HUES64 (cell line): Measurements from ENCODE around the gene LDB1. TPM values are rescaled to one million over a fixed set of nuclear protein-coding genes. Genes with fewer than 3 reads are reported as not detected.
A peak's percentile ranks its signal among the peaks of the same experiment; 100 is the strongest.

Experiments
- H3K27ac ChIP-seq: 2 replicates; pipeline ENCODE4 v1.7.0; 2013; ENCODE audit warnings: low read depth, low read length, inconsistent platforms
- H3K27me3 ChIP-seq: 2 replicates; pipeline ENCODE4 v1.6.1; 2013; ENCODE audit warnings: mild to moderate bottlenecking, low read length; ENCODE audit not compliant: insufficient read depth
- H3K36me3 ChIP-seq: 2 replicates; pipeline ENCODE4 v1.6.1; 2013; ENCODE audit warnings: mild to moderate bottlenecking, low read length; ENCODE audit not compliant: insufficient read depth
- H3K4me1 ChIP-seq: 2 replicates; pipeline ENCODE4 v1.6.1; 2013; ENCODE audit warnings: mild to moderate bottlenecking, low read length, moderate library complexity; ENCODE audit not compliant: insufficient read depth
- H3K4me3 ChIP-seq: 2 replicates; pipeline ENCODE4 v1.5.1; 2013; ENCODE audit warnings: mild to moderate bottlenecking, low read length, moderate library complexity
- H3K9ac ChIP-seq: 2 replicates; pipeline ENCODE4 v1.6.1; 2013; ENCODE audit warnings: mild to moderate bottlenecking, low read depth, low read length
- H3K9me3 ChIP-seq: 2 replicates; pipeline ENCODE4 v1.6.1; 2013; ENCODE audit warnings: low read depth, low read length; ENCODE audit not compliant: insufficient read depth
- WGBS: fragments of 150-250, 120-280 bp; methylation state at CpG from one replicate; pipeline ENCODE4 v1.1.7; 2013; ENCODE audit warnings: missing lambda C conversion rate; 5-methylcytosine and 5-hydroxymethylcytosine counted together
- polyA plus RNA-seq, 2 experiments: library from polyadenylated mRNA; stranded (reverse); fragments of 50-300 nt; gene quantifications; one replicate each; pipeline ENCODE4 v1.2.3, GENCODE V29; 2013

LDB1 gene, protein sequence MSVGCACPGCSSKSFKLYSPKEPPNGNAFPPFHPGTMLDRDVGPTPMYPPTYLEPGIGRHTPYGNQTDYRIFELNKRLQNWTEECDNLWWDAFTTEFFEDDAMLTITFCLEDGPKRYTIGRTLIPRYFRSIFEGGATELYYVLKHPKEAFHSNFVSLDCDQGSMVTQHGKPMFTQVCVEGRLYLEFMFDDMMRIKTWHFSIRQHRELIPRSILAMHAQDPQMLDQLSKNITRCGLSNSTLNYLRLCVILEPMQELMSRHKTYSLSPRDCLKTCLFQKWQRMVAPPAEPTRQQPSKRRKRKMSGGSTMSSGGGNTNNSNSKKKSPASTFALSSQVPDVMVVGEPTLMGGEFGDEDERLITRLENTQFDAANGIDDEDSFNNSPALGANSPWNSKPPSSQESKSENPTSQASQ
- 63.6 TPM for polyA plus RNA-seq (2013, experiment 1 of 2)
- polyA plus RNA-seq (2013, experiment 2 of 2): 69.2 TPM

DNA sequence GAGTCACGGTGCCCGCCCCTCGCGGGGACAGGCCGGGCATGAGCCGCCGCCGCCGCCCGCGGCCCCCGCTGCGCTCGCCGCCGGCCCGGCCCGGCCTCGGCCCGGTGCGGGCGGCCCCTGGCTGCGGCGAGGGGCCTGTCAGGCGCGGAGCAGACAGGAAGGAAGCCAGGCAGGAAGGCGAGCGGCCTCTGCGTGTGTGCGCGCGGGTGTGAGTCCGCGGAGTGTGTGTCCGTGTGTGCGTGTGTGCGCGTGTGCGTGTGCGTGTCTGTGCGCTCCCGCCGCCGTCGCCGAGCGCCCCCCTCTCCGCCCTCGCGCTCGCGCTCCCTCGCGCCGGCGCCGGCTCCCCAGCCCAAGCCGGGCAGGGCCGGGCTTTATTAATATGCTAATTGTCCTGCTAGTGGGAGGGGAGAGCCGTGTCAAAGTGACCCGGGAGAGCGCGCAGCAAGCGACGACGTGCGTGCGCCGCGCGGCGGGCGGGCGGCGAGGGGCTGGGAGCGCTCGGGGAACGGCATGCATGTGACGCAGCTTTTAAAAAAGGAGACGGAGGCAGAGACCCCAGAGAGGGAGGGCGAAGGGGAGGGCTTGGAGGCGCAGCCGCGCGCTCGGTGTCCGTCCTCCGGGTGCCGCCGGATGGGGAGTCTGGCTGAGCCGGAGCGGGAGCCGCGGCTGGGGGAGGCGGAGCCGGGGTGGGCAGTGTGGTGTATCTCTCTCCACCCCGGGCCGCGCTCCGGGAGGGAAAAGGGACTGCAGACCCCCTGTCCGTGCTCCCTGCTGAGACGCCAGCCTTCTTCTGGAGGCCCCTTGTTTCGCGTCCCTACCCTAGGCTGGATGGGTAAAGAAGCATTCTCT, at the start of gene LDB1:
Gene LDB1 (minus strand): TSS at position 227 of the 849 bp plus-strand sequence. CDS start 258 bp downstream, outside the sequence.
- H3K36me3 ChIP-seq: no peaks in the 10 kb centered on the region
- H3K9me3 ChIP-seq: no peaks in the 10 kb centered on the region
- peaks cover 51% of the 10 kb centered on the region for H3K4me1 ChIP-seq
- H3K27me3 ChIP-seq: no peaks in the 10 kb centered on the region
- WGBS: 1% methylated on average over 104 of the region's 104 CpGs
- peak within 1 kb of the TSS; percentile 96 for H3K27ac ChIP-seq
- peak within 1 kb of the TSS; percentile 80 for H3K9ac ChIP-seq
- peak within 1 kb of the TSS; percentile 84 for H3K4me3 ChIP-seq

DNA sequence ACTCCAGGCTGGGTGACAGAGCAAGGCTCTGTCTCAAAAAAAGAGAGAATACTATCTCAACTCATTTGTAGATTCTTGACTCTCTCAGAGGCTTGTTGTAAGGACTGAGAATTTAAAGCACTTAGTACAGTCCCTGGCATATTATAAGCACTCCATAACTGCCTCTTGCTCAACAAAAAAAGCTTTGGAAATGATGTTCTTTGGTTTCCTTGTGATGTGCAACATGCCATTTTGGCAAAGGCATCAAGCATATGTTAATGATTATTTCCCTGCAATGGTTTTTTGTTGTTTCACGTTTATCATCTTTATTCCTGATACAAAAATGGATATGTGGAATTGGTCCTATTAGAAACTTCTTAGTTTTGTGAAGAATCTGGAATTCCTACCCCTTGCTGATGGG, 47.7 kb upstream of the LDB1 start:
- H3K27me3 ChIP-seq: no peaks in the 10 kb centered on the region
- H3K9ac ChIP-seq: no peak overlapping the region
- peaks cover 14% of the 10 kb centered on the region for H3K36me3 ChIP-seq
- H3K9me3 ChIP-seq: no peaks in the 10 kb centered on the region
- H3K4me3 ChIP-seq: no peak overlapping the region
- H3K27ac ChIP-seq: no peak overlapping the region
- H3K4me1 ChIP-seq: no peaks in the 10 kb centered on the region
- 100% methylated on average over 1 of the region's 1 CpG for WGBS

DNA sequence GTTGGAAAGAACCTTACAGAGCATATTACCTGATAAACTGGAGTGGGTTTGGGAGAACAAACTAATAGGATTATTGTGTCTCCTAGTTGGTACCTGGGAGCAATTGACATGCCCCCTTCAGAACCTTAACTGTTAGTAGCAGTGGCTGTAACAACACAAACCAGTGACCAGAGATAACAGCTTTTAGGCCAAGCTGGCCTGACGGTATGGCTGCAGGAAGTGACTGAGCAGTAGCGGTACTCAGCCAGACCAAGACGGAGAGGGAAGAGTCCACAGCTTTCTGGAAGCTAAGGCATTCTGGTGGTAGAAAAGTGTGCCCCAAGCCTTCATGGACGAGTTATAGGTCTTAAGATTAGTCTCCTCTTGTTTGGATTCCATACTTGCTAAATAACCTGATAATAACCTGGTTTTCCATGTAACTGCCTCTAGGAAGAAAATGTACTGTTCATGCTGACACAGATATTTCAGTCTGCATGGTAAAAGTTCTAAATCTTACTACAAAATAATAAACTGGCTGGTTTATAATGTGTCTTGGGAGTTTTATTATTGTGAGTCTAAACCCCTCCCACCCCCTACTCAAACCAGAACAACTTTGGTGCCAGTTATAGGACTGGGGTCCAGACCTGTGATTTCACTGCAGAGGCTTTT, 43.3 kb upstream of the LDB1 start:
- Histone ChIP-seq H3K27me3 (no peaks in the 10 kb centered on the region), H3K36me3 (peaks cover 58% of the 10 kb centered on the region), H3K4me3 (no peak overlapping the region)

DNA sequence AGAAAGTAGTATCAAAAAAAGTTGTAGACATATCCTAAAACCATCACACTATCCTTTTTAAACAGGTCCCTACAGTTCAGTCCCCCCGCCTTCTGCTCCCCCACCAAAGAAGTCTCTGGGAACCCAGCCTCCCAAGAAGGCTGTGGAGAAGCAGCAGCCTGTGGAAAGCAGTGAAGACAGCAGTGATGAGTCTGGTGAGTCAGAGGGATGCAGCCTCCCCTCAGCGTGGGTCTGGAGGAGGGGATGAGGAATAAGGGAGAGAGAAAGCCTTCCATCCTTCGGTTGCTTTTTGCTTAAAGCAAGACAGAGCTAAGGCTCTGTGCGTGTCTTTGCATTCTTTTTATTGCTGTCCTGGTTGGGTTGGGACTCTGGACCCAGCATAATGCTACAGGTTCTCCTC, 39.7 kb upstream of the LDB1 start:
- WGBS: 97% methylated on average over 4 of the region's 4 CpGs
- Histone ChIP-seq H3K4me3 (no peak overlapping the region), H3K9ac (no peak overlapping the region), H3K4me1 (no peaks in the 10 kb centered on the region), H3K36me3 (peaks cover 93% of the 10 kb centered on the region), H3K9me3 (no peaks in the 10 kb centered on the region), H3K27me3 (no peaks in the 10 kb centered on the region), H3K27ac (no peak overlapping the region)

More for the DNA sequence above, 43.3 kb upstream of the LDB1 start:
- Histone ChIP-seq H3K4me1 (no peaks in the 10 kb centered on the region), H3K9me3 (no peaks in the 10 kb centered on the region), H3K9ac (no peak overlapping the region; the same call in 1 of the 2 replicates), H3K27ac (peak overlapping the region; percentile 72; the same call in 1 of the 2 replicates)
- WGBS: 85% methylated on average over 4 of the region's 4 CpGs

DNA sequence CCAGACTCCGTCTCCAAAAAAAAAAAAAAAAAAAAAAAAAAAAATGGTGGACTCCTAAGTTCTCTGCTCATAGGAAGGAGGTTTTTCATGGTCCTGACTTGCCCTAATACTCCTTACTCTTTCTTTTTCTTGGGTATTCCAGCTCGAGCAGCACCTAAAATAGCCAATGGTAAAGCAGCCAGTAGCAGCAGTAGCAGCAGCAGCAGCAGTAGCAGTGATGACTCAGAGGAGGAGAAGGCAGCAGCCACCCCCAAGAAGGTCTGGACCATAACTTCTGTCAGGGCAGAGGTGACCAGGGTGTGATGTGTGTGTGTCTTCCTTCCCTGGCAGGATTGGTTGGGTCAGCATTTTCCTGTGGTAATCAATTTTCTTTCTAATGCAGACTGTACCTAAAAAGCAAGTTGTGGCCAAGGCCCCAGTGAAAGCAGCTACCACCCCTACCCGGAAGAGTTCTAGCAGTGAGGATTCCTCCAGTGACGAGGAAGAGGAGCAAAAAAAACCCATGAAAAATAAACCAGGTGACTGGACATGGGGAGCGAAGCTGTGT, 39.0 kb upstream of the LDB1 start:
- WGBS: 95% methylated on average over 5 of the region's 5 CpGs
- peaks cover 98% of the 10 kb centered on the region for H3K36me3 ChIP-seq
- H3K9me3 ChIP-seq: no peaks in the 10 kb centered on the region
- no peaks in the 10 kb centered on the region for H3K4me1 ChIP-seq
- H3K27ac ChIP-seq: no peak overlapping the region
- no peaks in the 10 kb centered on the region for H3K27me3 ChIP-seq
- H3K9ac ChIP-seq: no peak overlapping the region
- H3K4me3 ChIP-seq: no peak overlapping the region

DNA sequence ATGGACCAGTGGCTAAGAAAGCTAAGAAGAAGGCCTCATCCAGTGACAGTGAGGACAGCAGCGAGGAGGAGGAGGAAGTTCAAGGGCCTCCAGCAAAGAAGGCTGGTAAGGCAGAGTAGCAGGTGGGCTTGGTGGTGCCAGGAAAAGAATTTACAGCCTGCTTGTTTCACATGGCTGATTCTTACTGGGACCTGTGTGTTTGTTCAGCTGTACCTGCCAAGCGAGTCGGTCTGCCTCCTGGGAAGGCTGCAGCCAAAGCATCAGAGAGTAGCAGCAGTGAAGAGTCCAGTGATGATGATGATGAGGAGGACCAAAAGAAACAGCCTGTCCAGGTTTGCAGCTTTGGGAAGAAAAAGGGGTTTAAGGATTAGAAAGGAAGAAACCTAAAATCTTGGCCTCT, 37.1 kb upstream of the LDB1 start:
- 97% methylated on average over 3 of the region's 3 CpGs for WGBS
- Histone ChIP-seq H3K4me3 (no peak overlapping the region), H3K4me1 (no peaks in the 10 kb centered on the region), H3K36me3 (peaks cover 80% of the 10 kb centered on the region), H3K27me3 (no peaks in the 10 kb centered on the region), H3K9me3 (no peaks in the 10 kb centered on the region), H3K9ac (no peak overlapping the region), H3K27ac (no peak overlapping the region)

DNA sequence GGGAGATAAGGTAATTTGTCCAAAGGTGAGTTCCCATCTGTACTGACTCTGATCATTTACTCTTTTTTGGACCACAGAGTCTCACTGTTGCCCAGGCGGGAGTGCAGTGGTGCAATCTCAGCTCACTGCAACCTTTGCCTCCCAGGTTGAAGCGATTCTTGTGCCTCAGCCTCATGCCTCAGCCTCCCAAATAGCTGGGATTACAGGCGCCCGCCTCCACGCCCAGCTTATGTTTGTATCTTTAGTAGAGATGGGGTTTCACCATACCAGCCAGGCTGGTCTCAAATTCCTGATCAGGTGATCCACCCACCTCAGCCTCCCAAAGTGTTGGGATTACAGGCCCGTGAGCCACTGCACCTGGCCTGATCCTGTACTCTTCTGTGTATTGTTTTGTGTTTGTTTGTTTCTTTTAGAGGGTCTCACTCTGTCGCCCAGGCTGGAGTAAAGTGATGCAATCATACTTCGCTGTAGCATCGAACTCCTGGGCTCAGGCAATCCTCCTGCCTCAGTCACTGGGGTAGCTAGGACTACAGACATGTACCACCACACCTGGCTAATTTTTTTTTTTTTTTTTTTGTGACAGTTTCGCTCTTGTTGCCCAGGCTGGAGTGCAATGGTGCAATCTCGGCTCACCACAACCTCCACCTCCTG, 34.4 kb upstream of the LDB1 start:
- Histone ChIP-seq H3K9ac (no peak overlapping the region), H3K27ac (no peak overlapping the region), H3K4me3 (no peak overlapping the region), H3K9me3 (no peaks in the 10 kb centered on the region), H3K36me3 (peaks cover 64% of the 10 kb centered on the region), H3K27me3 (no peaks in the 10 kb centered on the region), H3K4me1 (peaks cover 7% of the 10 kb centered on the region)
- 95% methylated on average over 10 of the region's 11 CpGs for WGBS

DNA sequence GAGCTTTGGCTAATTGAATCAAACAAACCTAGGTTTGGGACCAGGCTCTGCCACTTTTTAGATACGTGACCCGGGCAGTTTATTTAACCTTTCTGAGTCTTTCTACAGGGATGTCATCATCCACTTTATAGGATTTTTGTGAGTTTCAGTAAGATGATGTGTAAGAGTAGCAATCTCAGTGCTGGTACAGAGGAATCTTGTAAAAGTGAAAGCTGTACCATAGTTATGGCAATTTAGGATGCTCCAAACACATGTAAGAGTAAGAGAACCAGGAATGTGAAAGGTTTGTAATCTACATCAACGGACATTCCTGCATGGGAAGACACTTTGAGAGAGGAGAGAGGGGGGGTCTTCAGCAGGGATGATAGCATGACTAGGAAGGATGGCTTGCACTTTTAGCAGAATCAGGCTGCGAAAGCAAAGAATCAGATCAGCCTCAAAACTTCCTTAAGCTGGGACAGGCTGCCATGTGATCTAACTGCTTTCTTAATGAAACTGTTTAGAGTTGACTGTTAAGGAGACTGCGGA, 33.0 kb upstream of the LDB1 start:
- Histone ChIP-seq H3K9me3 (no peaks in the 10 kb centered on the region), H3K4me3 (peak overlapping the region; percentile 74), H3K27ac (peak overlapping the region; percentile 91), H3K9ac (peak overlapping the region; percentile 98), H3K4me1 (peaks cover 7% of the 10 kb centered on the region), H3K36me3 (peaks cover 64% of the 10 kb centered on the region), H3K27me3 (no peaks in the 10 kb centered on the region)
- WGBS: 43% methylated on average over 5 of the region's 5 CpGs

DNA sequence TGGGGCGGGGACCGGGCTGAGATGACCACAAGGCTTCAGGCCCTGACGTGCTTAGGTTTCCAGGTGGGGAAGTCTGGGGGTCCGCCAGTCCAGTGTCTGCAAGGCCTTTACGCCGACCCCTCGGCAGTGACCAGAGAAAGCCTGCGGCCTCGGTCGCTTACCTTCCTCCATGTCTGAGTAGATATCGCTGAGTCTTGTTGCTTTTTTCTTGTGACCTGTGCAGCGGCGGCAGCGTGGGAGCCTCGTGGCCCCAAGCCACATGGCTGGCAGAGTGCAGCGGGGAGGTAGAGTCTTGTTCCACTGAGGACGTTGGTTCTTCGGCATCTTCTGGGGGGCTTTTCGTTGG, 32.4 kb upstream of the LDB1 start:
- Histone ChIP-seq H3K36me3 (peaks cover 64% of the 10 kb centered on the region), H3K9ac (peak overlapping the region; percentile 98), H3K4me1 (peaks cover 7% of the 10 kb centered on the region), H3K9me3 (no peaks in the 10 kb centered on the region), H3K27me3 (no peaks in the 10 kb centered on the region), H3K4me3 (peak overlapping the region; percentile 74), H3K27ac (peak overlapping the region; percentile 91)
- under 1% methylated on average over 19 of the region's 19 CpGs for WGBS

DNA sequence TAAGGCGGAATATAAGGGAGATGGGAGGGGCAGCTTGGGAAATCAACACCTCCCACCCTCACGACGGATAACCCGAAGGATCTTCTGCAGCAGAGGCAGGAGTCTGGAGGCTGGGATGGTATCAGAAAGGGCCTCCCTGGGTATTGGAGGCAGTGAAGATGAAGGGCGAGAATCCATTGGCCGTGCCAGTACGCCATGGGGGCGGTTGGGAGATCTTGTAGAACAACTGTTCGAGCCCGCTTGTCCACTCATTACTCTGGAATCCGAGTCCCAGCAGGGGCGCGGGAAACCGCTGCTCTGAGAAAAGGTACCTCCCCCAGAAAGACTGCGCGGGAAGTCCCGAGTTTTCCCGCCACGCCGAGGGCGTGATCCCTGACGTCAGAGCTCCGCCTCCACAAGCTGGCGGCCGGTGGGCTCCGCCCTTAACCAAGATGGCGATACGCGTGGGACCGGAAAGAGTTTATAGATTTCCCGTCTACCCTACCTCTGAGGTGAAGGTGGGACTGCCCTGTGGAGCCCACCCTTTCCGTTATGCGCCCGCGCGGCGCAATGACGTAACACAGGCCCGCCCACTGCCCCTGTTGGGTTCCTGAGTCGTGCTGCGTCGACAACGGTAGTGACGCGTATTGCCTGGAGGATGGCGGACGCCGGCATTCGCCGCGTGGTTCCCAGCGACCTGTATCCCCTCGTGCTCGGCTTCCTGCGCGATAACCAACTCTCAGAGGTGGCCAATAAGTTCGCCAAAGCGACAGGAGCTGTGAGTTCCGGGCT, 31.8 kb upstream of the LDB1 start, which contains the start of gene NOLC1:
Gene NOLC1 (plus strand): TSS at position 616 of the 771 bp plus-strand sequence. CDS start 22 bp downstream, at position 638.
- Histone ChIP-seq H3K9me3 (no peaks in the 10 kb centered on the region), H3K4me1 (peaks cover 7% of the 10 kb centered on the region), H3K36me3 (peaks cover 64% of the 10 kb centered on the region), H3K27me3 (no peaks in the 10 kb centered on the region), H3K27ac (peak within 1 kb of the TSS; percentile 96), H3K4me3 (peak within 1 kb of the TSS; percentile 74), H3K9ac (peak within 1 kb of the TSS; percentile 98)
- 2% methylated on average over 58 of the region's 59 CpGs for WGBS
